Measurements from ENCODE around the gene CDH4.

Gene CDH4

DNA sequence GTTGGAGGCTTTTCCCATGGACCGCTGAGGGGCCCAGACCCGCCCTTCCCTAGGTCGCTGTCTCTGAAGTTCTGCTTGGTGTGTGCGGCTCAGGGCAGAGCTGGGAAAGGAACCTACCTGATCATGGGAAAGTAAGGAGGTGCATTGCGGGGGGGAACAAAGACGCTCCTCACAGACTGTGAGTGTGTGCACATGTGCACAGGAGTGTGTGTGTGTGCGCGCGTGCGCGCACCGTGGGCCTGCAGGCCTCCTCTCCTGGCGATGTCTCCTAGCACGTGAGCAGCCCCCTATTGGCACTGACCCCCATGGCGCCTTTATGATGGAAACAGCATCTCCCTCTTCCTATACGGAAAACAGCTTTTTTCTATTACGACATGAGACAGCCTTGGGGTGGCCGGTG, 589.5 kb downstream of the CDH4 start:
- DNase-seq = no peak
- no peak overlapping the region for H4K8ac ChIP-seq (ENCODE audit: low read depth, low read length)
- no peak overlapping the region for H2BK15ac ChIP-seq (replicated peaks; ENCODE audit: low read depth)
- WGBS (ENCODE audit: extremely low coverage, insufficient coverage, low lambda C conversion rate) = no CpG with 5 or more reads among the region's 18 CpGs
- H3K27ac ChIP-seq (ENCODE audit: low read depth, low read length) = no peak overlapping the region
- no peak overlapping the region for H3K56ac ChIP-seq (ENCODE audit: low read length)
- no peaks in the 10 kb centered on the region for H3K36me3 ChIP-seq (ENCODE audit: control insufficient read depth, insufficient read depth, low read length)
- no peaks in the 10 kb centered on the region for H3K4me1 ChIP-seq (ENCODE audit: control insufficient read depth, low read depth, low read length)
- no peaks in the 10 kb centered on the region for H3K79me1 ChIP-seq (ENCODE audit: low read length)
- H3K27me3 ChIP-seq (ENCODE audit: insufficient read depth, low read length, poor library complexity) = no peaks in the 10 kb centered on the region
- no peak overlapping the region for H3K4ac ChIP-seq (ENCODE audit: low read depth, low read length)
- H3K18ac ChIP-seq (ENCODE audit: low read length) = no peak overlapping the region
- H4K5ac ChIP-seq (ENCODE audit: low read length) = no peak overlapping the region
- no peak overlapping the region for H3K23ac ChIP-seq (ENCODE audit: low read length)
- H3K4me2 ChIP-seq (ENCODE audit: low read length) = no peak overlapping the region
- H3K4me3 ChIP-seq (ENCODE audit: low read length) = no peak overlapping the region
- no peak overlapping the region for H2BK5ac ChIP-seq (ENCODE audit: low read length)
- no peak overlapping the region for H2BK120ac ChIP-seq (ENCODE audit: low read depth, low read length)
- H3K9ac ChIP-seq (ENCODE audit: low read length) = no peak overlapping the region
- no peaks in the 10 kb centered on the region for H3K79me2 ChIP-seq (ENCODE audit: control insufficient read depth, insufficient read depth, low read length)
- no peak overlapping the region for H2AK5ac ChIP-seq (ENCODE audit: low read length)

DNA sequence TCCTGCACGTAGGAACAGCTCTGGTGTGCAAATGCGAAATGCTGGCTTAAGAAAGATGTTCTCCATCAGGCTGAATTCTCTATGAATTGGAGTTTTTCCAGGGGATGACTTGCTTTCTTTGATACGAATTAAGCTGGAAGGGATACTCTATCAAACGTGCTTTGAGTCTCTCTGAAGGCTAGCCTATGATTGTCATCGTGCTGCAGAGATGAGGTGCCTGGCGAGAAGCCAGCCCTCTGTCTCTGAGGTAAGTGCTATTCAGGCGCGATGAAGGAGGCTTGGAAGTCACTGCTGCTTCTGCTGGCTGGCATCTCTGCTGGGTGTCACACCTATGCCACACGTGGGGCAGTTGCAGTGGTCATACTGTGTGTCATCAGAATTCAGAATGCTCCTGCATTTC, 589.9 kb downstream of the CDH4 start:
- no peaks in the 10 kb centered on the region for H3K27me3 ChIP-seq (ENCODE audit: insufficient read depth, low read length, poor library complexity)
- H3K27ac ChIP-seq (ENCODE audit: low read depth, low read length) = no peak overlapping the region
- no peak overlapping the region for H4K8ac ChIP-seq (ENCODE audit: low read depth, low read length)
- H2AK5ac ChIP-seq (ENCODE audit: low read length) = no peak overlapping the region
- no peak overlapping the region for H4K5ac ChIP-seq (ENCODE audit: low read length)
- no peak overlapping the region for H2BK120ac ChIP-seq (ENCODE audit: low read depth, low read length)
- no peak overlapping the region for H3K18ac ChIP-seq (ENCODE audit: low read length)
- no peak overlapping the region for H3K4me2 ChIP-seq (ENCODE audit: low read length)
- DNase-seq = no peak
- H3K56ac ChIP-seq (ENCODE audit: low read length) = no peak overlapping the region
- H2BK15ac ChIP-seq (replicated peaks; ENCODE audit: low read depth) = no peak overlapping the region
- no peak overlapping the region for H3K9ac ChIP-seq (ENCODE audit: low read length)
- no peaks in the 10 kb centered on the region for H3K79me1 ChIP-seq (ENCODE audit: low read length)
- no peak overlapping the region for H2BK5ac ChIP-seq (ENCODE audit: low read length)
- H3K4me1 ChIP-seq (ENCODE audit: control insufficient read depth, low read depth, low read length) = no peaks in the 10 kb centered on the region
- no peak overlapping the region for H3K4ac ChIP-seq (ENCODE audit: low read depth, low read length)
- no peak overlapping the region for H3K4me3 ChIP-seq (ENCODE audit: low read length)
- WGBS (ENCODE audit: extremely low coverage, insufficient coverage, low lambda C conversion rate) = no CpG with 5 or more reads among the region's 9 CpGs
- no peak overlapping the region for H3K23ac ChIP-seq (ENCODE audit: low read length)
- no peaks in the 10 kb centered on the region for H3K36me3 ChIP-seq (ENCODE audit: control insufficient read depth, insufficient read depth, low read length)
- H3K79me2 ChIP-seq (ENCODE audit: control insufficient read depth, insufficient read depth, low read length) = no peaks in the 10 kb centered on the region

DNA sequence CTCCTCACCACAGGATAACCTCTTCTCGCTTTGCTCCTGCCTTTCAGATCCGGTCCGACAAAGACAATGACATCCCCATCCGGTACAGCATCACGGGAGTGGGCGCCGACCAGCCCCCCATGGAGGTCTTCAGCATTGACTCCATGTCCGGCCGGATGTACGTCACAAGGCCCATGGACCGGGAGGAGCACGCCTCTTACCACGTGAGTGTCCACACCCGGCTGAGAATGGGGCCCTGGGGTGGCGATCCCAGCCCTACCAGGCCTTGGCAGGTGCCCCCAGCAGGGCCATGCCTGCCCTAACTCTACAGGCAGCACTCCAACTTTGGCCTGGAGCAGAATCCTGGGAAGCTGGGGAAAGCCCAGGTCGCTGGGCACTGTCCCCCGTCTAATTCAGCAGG, 592.6 kb downstream of the CDH4 start:
- WGBS (ENCODE audit: extremely low coverage, insufficient coverage, low lambda C conversion rate) = no CpG with 5 or more reads among the region's 17 CpGs
- Histone ChIP-seq H3K18ac (ENCODE audit: low read length) (no peak overlapping the region), H3K9ac (ENCODE audit: low read length) (no peak overlapping the region), H4K8ac (ENCODE audit: low read depth, low read length) (no peak overlapping the region), H3K79me1 (ENCODE audit: low read length) (no peaks in the 10 kb centered on the region), H3K56ac (ENCODE audit: low read length) (no peak overlapping the region), H2BK5ac (ENCODE audit: low read length) (no peak overlapping the region), H3K23ac (ENCODE audit: low read length) (no peak overlapping the region), H4K5ac (ENCODE audit: low read length) (no peak overlapping the region), H2BK120ac (ENCODE audit: low read depth, low read length) (no peak overlapping the region), H3K4ac (ENCODE audit: low read depth, low read length) (no peak overlapping the region), H3K27me3 (ENCODE audit: insufficient read depth, low read length, poor library complexity) (no peaks in the 10 kb centered on the region), H3K79me2 (ENCODE audit: control insufficient read depth, insufficient read depth, low read length) (no peaks in the 10 kb centered on the region), H2BK15ac (replicated peaks; ENCODE audit: low read depth) (no peak overlapping the region), H3K4me2 (ENCODE audit: low read length) (no peak overlapping the region), H3K4me3 (ENCODE audit: low read length) (no peak overlapping the region), H2AK5ac (ENCODE audit: low read length) (no peak overlapping the region), H3K4me1 (ENCODE audit: control insufficient read depth, low read depth, low read length) (no peaks in the 10 kb centered on the region), H3K36me3 (ENCODE audit: control insufficient read depth, insufficient read depth, low read length) (no peaks in the 10 kb centered on the region), H3K27ac (ENCODE audit: low read depth, low read length) (no peak overlapping the region)
- DNase-seq = no peak

DNA sequence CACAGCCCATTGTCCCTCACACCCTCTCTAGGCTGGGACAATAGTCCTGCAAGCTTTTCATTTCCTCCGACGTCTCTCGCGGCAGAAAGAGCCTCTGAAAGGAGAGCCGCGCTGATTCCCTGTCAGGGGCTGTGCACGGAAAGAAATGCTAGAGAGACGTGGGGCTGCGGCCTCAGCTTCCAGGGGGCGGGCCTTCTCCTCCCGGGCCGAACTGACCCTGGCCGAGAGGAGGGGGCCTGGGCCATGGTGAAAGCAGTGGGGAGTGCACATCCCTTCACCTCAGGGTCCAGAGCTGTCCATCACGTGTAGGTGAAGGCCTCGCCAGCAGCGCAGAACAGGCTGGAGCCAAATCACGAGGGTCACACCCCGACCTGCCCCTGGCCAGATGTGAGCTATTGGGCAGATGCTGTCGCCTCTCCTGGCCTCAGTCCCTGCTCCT, 593.2 kb downstream of the CDH4 start:
- Histone ChIP-seq H3K79me1 (ENCODE audit: low read length) (no peaks in the 10 kb centered on the region), H2BK15ac (replicated peaks; ENCODE audit: low read depth) (no peak overlapping the region), H3K4ac (ENCODE audit: low read depth, low read length) (no peak overlapping the region), H3K36me3 (ENCODE audit: control insufficient read depth, insufficient read depth, low read length) (no peaks in the 10 kb centered on the region), H4K8ac (ENCODE audit: low read depth, low read length) (no peak overlapping the region), H3K79me2 (ENCODE audit: control insufficient read depth, insufficient read depth, low read length) (no peaks in the 10 kb centered on the region), H3K4me3 (ENCODE audit: low read length) (no peak overlapping the region), H3K4me2 (ENCODE audit: low read length) (no peak overlapping the region), H2BK5ac (ENCODE audit: low read length) (no peak overlapping the region), H3K23ac (ENCODE audit: low read length) (no peak overlapping the region), H3K27ac (ENCODE audit: low read depth, low read length) (no peak overlapping the region), H3K27me3 (ENCODE audit: insufficient read depth, low read length, poor library complexity) (no peaks in the 10 kb centered on the region), H3K56ac (ENCODE audit: low read length) (no peak overlapping the region), H3K18ac (ENCODE audit: low read length) (no peak overlapping the region), H4K5ac (ENCODE audit: low read length) (no peak overlapping the region), H3K9ac (ENCODE audit: low read length) (no peak overlapping the region), H2BK120ac (ENCODE audit: low read depth, low read length) (no peak overlapping the region), H2AK5ac (ENCODE audit: low read length) (no peak overlapping the region), H3K4me1 (ENCODE audit: control insufficient read depth, low read depth, low read length) (no peaks in the 10 kb centered on the region)
- DNase-seq = no peak
- WGBS (ENCODE audit: extremely low coverage, insufficient coverage, low lambda C conversion rate) = no CpG with 5 or more reads among the region's 19 CpGs

DNA sequence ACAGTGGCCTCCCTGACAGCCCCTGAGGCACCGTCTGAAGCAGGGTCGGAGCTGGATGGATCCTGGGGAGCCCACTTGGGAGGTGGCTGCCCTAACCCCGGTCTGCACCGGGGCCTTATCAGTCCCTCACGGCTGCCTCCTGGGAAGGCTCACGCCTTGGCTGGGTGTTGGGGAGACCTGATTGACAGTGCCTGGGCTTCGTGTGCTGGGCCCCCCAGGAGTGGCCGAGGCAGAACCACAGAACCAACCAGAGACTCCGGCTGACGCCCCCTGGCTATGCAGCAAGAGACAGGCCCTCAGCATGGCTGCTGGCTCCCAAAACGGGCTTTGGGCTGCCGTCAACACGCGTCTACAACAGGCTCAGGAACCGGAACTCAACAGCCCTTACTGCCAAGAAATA, 594.0 kb downstream of the CDH4 start:
- Histone ChIP-seq H2BK15ac (replicated peaks; ENCODE audit: low read depth) (no peak overlapping the region), H3K56ac (ENCODE audit: low read length) (no peak overlapping the region), H3K79me2 (ENCODE audit: control insufficient read depth, insufficient read depth, low read length) (no peaks in the 10 kb centered on the region), H3K4ac (ENCODE audit: low read depth, low read length) (no peak overlapping the region), H3K79me1 (ENCODE audit: low read length) (no peaks in the 10 kb centered on the region), H3K4me3 (ENCODE audit: low read length) (no peak overlapping the region), H3K27ac (ENCODE audit: low read depth, low read length) (no peak overlapping the region), H4K8ac (ENCODE audit: low read depth, low read length) (no peak overlapping the region), H3K4me1 (ENCODE audit: control insufficient read depth, low read depth, low read length) (no peaks in the 10 kb centered on the region), H2BK5ac (ENCODE audit: low read length) (no peak overlapping the region), H3K36me3 (ENCODE audit: control insufficient read depth, insufficient read depth, low read length) (no peaks in the 10 kb centered on the region), H2AK5ac (ENCODE audit: low read length) (no peak overlapping the region), H3K23ac (ENCODE audit: low read length) (no peak overlapping the region), H3K9ac (ENCODE audit: low read length) (no peak overlapping the region), H3K4me2 (ENCODE audit: low read length) (no peak overlapping the region), H3K27me3 (ENCODE audit: insufficient read depth, low read length, poor library complexity) (no peaks in the 10 kb centered on the region), H4K5ac (ENCODE audit: low read length) (no peak overlapping the region), H2BK120ac (ENCODE audit: low read depth, low read length) (no peak overlapping the region), H3K18ac (ENCODE audit: low read length) (no peak overlapping the region)
- WGBS (ENCODE audit: extremely low coverage, insufficient coverage, low lambda C conversion rate) = no CpG with 5 or more reads among the region's 15 CpGs
- no peak for DNase-seq

DNA sequence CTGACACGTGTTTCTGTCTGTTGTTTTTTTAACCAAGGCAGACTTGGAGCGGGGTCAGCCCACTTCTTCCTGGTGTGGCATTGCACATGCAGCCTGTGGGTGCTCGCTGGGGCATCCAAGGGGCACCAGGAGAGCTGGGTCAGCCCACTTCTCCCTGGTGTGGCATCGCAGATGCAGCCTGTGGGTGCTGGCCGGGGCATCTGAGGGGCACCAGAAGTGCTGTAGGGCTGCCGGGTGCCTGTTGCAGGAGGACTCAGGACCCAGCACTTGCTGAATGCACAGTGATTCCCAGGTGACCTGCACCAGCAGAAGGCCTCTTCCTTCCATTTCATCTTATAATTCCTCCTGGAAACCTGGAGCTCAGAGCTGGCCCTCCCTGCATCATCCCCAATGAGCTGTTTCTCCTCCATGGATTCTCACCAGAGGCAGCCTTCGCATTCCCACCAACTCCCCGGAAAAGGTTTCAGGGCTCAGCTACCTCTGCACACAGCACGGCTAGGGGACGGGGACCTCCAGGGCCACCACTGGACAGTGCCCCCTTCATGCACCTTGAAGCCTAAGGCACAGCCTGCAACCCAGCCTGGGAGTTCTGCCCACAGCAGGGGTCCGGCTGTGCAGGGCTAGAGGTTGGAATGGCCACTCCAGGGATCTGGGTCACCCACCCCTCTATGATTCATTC, 594.8 kb downstream of the CDH4 start:
- Histone ChIP-seq H3K79me1 (ENCODE audit: low read length) (no peaks in the 10 kb centered on the region), H3K4me1 (ENCODE audit: control insufficient read depth, low read depth, low read length) (no peaks in the 10 kb centered on the region), H3K23ac (ENCODE audit: low read length) (no peak overlapping the region), H3K4me3 (ENCODE audit: low read length) (no peak overlapping the region), H2AK5ac (ENCODE audit: low read length) (no peak overlapping the region), H3K36me3 (ENCODE audit: control insufficient read depth, insufficient read depth, low read length) (no peaks in the 10 kb centered on the region), H3K27ac (ENCODE audit: low read depth, low read length) (no peak overlapping the region), H2BK5ac (ENCODE audit: low read length) (no peak overlapping the region), H3K4ac (ENCODE audit: low read depth, low read length) (no peak overlapping the region), H2BK15ac (replicated peaks; ENCODE audit: low read depth) (no peak overlapping the region), H3K9ac (ENCODE audit: low read length) (no peak overlapping the region), H3K56ac (ENCODE audit: low read length) (no peak overlapping the region), H3K27me3 (ENCODE audit: insufficient read depth, low read length, poor library complexity) (no peaks in the 10 kb centered on the region), H3K79me2 (ENCODE audit: control insufficient read depth, insufficient read depth, low read length) (no peaks in the 10 kb centered on the region), H4K8ac (ENCODE audit: low read depth, low read length) (no peak overlapping the region), H2BK120ac (ENCODE audit: low read depth, low read length) (no peak overlapping the region), H3K4me2 (ENCODE audit: low read length) (no peak overlapping the region), H4K5ac (ENCODE audit: low read length) (no peak overlapping the region), H3K18ac (ENCODE audit: low read length) (no peak overlapping the region)
- DNase-seq = no peak
- WGBS (ENCODE audit: extremely low coverage, insufficient coverage, low lambda C conversion rate) = no CpG with 5 or more reads among the region's 11 CpGs

All from mesendoderm (in vitro differentiated cells).